Astrocyte of the cerebellum (primary cell): ENCODE results near the gene DDX51.

Experiments used
- DNase-seq: peaks from one replicate; pipeline ENCODE4 v3.0.0-alpha.2; 2011; ENCODE audit warnings: low read depth
- H3K4me3 ChIP-seq: 2 replicates; pipeline ENCODE4 v1.5.1; 2011; ENCODE audit warnings: mild to moderate bottlenecking, low read depth, low read length, moderate library complexity
- in situ Hi-C: cut with HindIII; loops from 2 replicates; pipeline ENCODE4 v1.10.0; 2017; ENCODE audit warnings: low sequenced_read_pairs
- TF ChIP-seq, protein P1 (sequence below): IDR thresholded peaks from 2 replicates; pipeline ENCODE4 v1.5.1; 2012; ENCODE audit warnings: low read length, low read depth, moderate library complexity, mild to moderate bottlenecking; ENCODE audit errors: missing control alignments

The DDX51 gene

DNA sequence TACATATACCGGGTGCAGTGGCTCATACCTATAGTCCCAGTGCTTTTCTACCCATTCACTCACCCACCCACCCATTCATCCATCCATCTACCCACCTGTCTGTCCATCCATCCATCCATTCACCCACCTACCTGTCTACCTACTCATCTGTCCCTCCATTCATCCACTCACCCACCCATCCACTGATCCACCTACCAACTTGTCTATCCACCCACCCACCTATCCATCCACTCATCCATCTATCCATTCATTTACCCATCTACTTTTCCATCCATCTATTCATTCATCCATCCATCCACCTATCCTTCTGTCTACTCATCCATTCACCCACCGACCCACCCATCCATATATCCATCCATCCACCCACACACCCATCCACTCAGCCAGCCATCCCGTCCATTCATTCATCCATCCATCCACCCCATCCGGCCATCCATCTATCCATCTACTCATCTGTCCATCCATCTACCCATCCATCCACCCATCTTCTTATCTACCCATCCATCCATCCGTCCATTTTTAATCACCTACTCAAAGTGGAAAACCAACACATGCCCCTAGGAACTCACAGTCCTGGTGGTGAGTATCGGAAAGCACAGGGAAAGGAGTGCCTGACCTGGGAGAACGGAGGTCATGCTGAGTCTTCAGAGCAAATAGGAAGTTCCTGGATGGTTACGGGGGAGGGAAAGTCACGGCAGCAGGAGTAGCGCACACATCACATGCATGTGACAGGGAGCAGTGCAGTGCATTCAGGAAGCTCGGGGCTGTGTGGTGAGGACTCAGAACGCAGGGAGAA is 20.0 kb downstream of the DDX51 start:
- H3K4me3 ChIP-seq = no peak overlapping the region
- DNase-seq = no peak
- TF ChIP-seq, protein P1, sequence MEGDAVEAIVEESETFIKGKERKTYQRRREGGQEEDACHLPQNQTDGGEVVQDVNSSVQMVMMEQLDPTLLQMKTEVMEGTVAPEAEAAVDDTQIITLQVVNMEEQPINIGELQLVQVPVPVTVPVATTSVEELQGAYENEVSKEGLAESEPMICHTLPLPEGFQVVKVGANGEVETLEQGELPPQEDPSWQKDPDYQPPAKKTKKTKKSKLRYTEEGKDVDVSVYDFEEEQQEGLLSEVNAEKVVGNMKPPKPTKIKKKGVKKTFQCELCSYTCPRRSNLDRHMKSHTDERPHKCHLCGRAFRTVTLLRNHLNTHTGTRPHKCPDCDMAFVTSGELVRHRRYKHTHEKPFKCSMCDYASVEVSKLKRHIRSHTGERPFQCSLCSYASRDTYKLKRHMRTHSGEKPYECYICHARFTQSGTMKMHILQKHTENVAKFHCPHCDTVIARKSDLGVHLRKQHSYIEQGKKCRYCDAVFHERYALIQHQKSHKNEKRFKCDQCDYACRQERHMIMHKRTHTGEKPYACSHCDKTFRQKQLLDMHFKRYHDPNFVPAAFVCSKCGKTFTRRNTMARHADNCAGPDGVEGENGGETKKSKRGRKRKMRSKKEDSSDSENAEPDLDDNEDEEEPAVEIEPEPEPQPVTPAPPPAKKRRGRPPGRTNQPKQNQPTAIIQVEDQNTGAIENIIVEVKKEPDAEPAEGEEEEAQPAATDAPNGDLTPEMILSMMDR = no peak
- in situ Hi-C loops = no loop called here

DNA sequence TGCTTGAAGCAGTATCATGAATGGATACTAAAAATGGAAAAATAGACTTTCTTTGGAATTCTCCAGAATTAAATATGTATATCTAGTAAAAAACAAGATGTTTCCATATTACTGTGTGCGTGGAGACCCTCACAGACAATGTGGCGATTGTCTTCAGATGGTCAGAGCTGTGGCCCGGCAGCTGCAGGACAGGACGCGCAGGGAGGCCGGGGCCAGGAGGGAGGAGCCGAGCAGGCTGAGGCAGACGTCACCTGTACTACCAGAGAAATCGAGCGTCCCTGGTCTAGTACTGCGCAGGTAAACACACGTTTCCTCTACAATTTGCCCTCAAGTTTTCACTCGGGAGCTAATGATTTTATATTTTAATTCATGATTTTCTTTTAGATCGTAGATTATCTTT is 22.8 kb downstream of the DDX51 start:
- no peak overlapping the region for H3K4me3 ChIP-seq
- DNase-seq = no peak
- in situ Hi-C loops = no loop called here
- TF ChIP-seq, protein P1 = no peak

DNA sequence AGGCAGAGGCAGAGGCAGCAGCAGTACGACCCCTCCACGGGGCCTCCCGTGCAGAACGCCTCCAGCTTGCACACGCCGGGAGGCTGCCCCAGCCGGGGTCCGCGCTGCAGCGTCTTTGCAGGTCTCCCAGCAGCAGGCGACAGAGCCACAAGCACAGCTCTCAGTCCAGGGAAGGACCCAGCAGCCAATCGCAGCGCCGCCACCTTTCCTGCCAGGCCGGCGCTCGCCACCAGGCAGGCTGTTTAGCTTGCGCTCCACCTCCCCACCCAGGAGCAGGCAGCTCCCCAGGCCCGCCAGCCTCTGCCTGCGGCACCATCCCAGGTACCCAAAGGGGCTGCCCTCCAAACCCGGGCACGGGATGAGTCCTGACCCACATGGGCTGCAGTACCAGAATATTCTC is 25.2 kb downstream of the DDX51 start:
- TF ChIP-seq, protein P1 = no peak
- no peak for DNase-seq
- in situ Hi-C loops = no loop called here
- H3K4me3 ChIP-seq = no peak overlapping the region

DNA sequence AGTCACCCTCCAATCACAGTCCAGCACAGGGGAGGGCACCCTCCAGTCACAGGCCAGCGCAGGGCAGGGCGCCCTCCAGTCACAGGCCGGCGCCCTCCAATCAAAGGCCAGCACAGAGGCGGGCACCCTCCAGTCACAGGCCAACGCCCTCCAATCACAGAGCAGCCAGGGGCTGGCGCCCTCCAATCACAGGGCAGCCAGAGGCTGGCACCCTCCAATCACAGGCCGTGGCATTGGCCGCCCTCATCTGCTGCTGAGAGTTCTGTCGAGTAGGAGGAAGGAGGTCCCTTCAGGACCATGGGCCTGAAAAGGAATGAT is 26.6 kb downstream of the DDX51 start:
- TF ChIP-seq, protein P1 = no peak

DNA sequence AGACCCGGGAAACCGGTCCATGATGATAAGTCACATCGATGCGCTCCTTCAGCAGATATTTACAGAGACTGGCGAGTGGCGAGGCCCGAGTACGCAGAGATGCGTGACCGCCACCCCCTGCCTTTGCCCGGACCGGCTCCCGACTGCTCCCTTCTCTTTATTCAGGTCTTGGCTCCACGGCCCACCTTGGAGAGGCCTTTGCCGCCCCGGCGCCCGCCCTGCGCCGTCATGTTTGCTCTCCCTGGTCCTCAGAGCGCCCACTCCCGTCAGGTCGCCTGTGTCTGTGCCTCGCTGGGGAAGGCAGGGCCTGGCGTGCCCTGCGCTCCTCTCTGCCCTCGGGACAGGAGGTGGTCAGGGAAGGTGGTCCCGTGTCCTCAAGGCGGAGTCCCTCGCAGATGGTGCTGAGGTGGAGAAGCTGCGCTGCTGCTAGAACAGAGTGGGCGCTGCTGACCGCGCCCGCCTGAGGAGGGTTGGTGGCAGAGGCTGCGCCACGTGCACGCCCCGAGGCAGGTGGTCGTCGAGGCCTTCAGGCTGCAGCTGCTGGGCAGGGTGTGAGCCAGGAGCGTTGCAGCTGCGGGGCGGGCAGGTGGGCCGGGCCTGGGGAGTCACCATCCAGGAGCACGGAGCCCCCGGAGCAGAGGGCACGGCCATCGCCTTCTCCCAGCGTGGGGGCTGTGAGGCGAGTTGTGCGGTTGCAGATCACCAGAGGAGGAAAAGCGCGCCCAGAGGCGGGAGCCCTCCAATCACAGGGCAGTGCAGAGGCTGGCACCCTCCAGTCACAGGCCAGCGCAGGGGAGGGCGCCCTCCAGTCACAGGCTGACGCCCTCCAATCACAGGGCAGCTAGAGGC is 27.2 kb downstream of the DDX51 start:
- in situ Hi-C loops = no loop called here
- no peak for DNase-seq
- TF ChIP-seq, protein P1 = no peak
- no peak overlapping the region for H3K4me3 ChIP-seq

More for the DNA sequence above, 26.6 kb downstream of the DDX51 start:
- in situ Hi-C loops = no loop called here
- no peak for DNase-seq
- no peak overlapping the region for H3K4me3 ChIP-seq

DNA sequence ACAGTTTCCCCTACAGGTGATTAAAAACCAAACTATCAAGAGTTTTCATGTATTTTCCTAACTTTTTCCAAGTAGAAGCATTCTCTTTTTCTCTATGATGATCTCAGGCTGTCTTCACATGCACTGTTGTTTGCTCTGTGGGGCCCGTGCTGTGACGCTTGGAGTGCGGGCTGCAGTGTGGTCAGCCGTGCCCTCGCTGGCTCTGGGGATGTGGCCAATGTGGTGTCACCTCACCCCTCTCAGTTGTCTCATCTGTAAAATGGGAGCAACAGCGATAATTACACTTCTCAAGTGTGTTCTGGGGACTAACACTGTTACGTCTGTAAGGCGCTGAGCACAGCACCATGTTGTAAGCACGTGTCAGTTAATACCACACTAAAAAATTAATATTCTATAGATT is 28.6 kb downstream of the DDX51 start:
- TF ChIP-seq, protein P1 = no peak
- in situ Hi-C loops = no loop called here
- DNase-seq = no peak
- H3K4me3 ChIP-seq = no peak overlapping the region
